DOHH2 (cell line): Measurements from ENCODE around the gene COL23A1.

Source experiments
- CTCF ChIP-seq: fragments of 200-600 bp; sonication (generic); IDR thresholded peaks from one replicate; pipeline ENCODE4 v1.5.1; 2014; ENCODE audit warnings: antibody characterized with exemption, mild to moderate bottlenecking, low read depth, low read length; ENCODE audit not compliant: poor library complexity, severe bottlenecking
- EZH2phosphoT487 ChIP-seq: fragments of 200-600 bp; sonication (generic); IDR thresholded peaks from 2 replicates; pipeline ENCODE4 v1.6.1; 2017; ENCODE audit warnings: borderline replicate concordance, mild to moderate bottlenecking, antibody characterized with exemption, low read length, moderate library complexity, mixed read lengths

- TF ChIP-seq CTCF (no peak), EZH2phosphoT487 (no peak)
Measured at GRCh38 chr5:178273665-178274541, 316.3 kb downstream of the COL23A1 start.
